K562 (cell line): ENCODE measurements around the gene CRLF1. TPM values are rescaled to one million over a fixed set of nuclear protein-coding genes. Genes with fewer than 3 reads are reported as not detected.

Experiments
- ARID1B ChIP-seq: fragments of 450-650 bp; IDR thresholded peaks from 2 replicates; pipeline ENCODE4 v1.6.1; 2016; ENCODE audit warnings: antibody characterized with exemption, mild to moderate bottlenecking, inconsistent platforms
- CBX2 ChIP-seq: fragments of 200-600 bp; sonication (generic); IDR thresholded peaks from one replicate; pipeline ENCODE4 v1.6.1; 2012; ENCODE audit warnings: mild to moderate bottlenecking, low read length, inconsistent platforms; ENCODE audit not compliant: insufficient read depth, poor library complexity, severe bottlenecking
- ETV1 ChIP-seq: fragments of 450-650 bp; conservative IDR thresholded peaks from 2 replicates; pipeline ENCODE4 v1.6.1; 2016; ENCODE audit warnings: missing genetic modification characterization, control low read depth, low read depth, missing compliant biosample characterization
- FOXJ3 ChIP-seq: sonication (generic); formaldehyde crosslinking; IDR thresholded peaks from 2 replicates; pipeline ENCODE4 v1.4.0; 2020; ENCODE audit warnings: mild to moderate bottlenecking, missing genetic modification reagents
- KDM4B ChIP-seq, 2 experiments: fragments of 450-650 bp in 1 of 2; sonication (generic) in 1 of 2; IDR thresholded peaks; 2 replicates each; pipeline ENCODE4 v1.6.1; 2016 to 2017; ENCODE audit warnings: borderline replicate concordance in 2 of 2, antibody characterized with exemption in 1 of 2, low read depth in 1 of 2, mild to moderate bottlenecking in 1 of 2
- KLF16 ChIP-seq: IDR thresholded peaks from 2 replicates; pipeline ENCODE4 v1.6.1; 2016; ENCODE audit warnings: antibody characterized with exemption
- NFE2L1 ChIP-seq: fragments of 450-650 bp; IDR thresholded peaks from 2 replicates; pipeline ENCODE4 v1.6.1; 2016; ENCODE audit warnings: missing genetic modification characterization, low read depth, mild to moderate bottlenecking, missing compliant biosample characterization, moderate library complexity, borderline replicate concordance
- POLR3A ChIP-seq: IDR thresholded peaks from 2 replicates; pipeline ENCODE4 v1.6.1; 2011; ENCODE audit warnings: borderline replicate concordance, mild to moderate bottlenecking, moderate library complexity; ENCODE audit not compliant: insufficient read length, insufficient read depth; ENCODE audit errors: extremely low read depth
- PTBP1 ChIP-seq: fragments of 200-400 bp; formaldehyde crosslinking; IDR thresholded peaks from 2 replicates; pipeline ENCODE4 v1.6.1; 2017; ENCODE audit warnings: low read depth, low read length
- PTRF ChIP-seq: fragments of 450-650 bp; IDR thresholded peaks from 2 replicates; pipeline ENCODE4 v1.6.1; 2016; ENCODE audit warnings: mild to moderate bottlenecking, missing genetic modification characterization, missing compliant biosample characterization
- RBBP5 ChIP-seq: fragments of 200-600 bp; sonication (generic); IDR thresholded peaks from 2 replicates; pipeline ENCODE4 v1.6.1; 2012; ENCODE audit warnings: borderline replicate concordance, mild to moderate bottlenecking, low read length, control low read depth, inconsistent platforms; ENCODE audit not compliant: insufficient read depth, poor library complexity, severe bottlenecking
- RUNX1 ChIP-seq: sonication (generic); IDR thresholded peaks from 2 replicates; pipeline ENCODE4 v1.6.1; 2016; ENCODE audit warnings: antibody characterized with exemption, low read depth
- SIX5 ChIP-seq, 2 experiments: IDR thresholded peaks; 2 replicates each; pipeline ENCODE4 v1.6.1; 2011; ENCODE audit warnings: low read length in 2 of 2, borderline replicate concordance in 1 of 2, low read depth in 1 of 2, mild to moderate bottlenecking in 1 of 2, moderate library complexity in 1 of 2; ENCODE audit not compliant: insufficient read depth in 1 of 2
- TBP ChIP-seq: optimal IDR thresholded peaks from 2 replicates; pipeline ENCODE3; 2011; ENCODE audit warnings: low read depth, low read length, improper control_type of control experiment
- TOE1 ChIP-seq, 2 experiments: fragments of 450-650 bp in 1 of 2; sonication (generic) in 1 of 2; formaldehyde crosslinking in 1 of 2; IDR thresholded peaks; 2 replicates each; pipeline versions ENCODE4 v1.7.1 to v1.8.0; 2016 to 2022; ENCODE audit warnings: borderline replicate concordance in 2 of 2, mild to moderate bottlenecking in 2 of 2, antibody characterized with exemption in 1 of 2, inconsistent platforms in 1 of 2, low read depth in 1 of 2, missing genetic modification reagents in 1 of 2, moderate library complexity in 1 of 2
- YY1 ChIP-seq, 3 experiments: IDR thresholded peaks; 2 replicates each; pipeline ENCODE4 v1.6.1; 2011; ENCODE audit warnings: low read length in 2 of 3, mild to moderate bottlenecking in 2 of 3, moderate library complexity in 2 of 3, borderline replicate concordance in 1 of 3, control low read depth in 1 of 3, low read depth in 1 of 3; ENCODE audit not compliant: insufficient read depth in 3 of 3, insufficient replicate concordance in 2 of 3, control insufficient read depth in 1 of 3, insufficient read length in 1 of 3; ENCODE audit errors: extremely low read depth in 1 of 3
- ZNF263 ChIP-seq: sonication (generic); formaldehyde crosslinking; IDR thresholded peaks from 2 replicates; pipeline ENCODE4 v1.8.0; 2022; ENCODE audit warnings: mild to moderate bottlenecking, missing genetic modification reagents, borderline replicate concordance
- ZNF3 ChIP-seq: fragments of 250-450 bp; sonication (Bioruptor Pico); IDR thresholded peaks from 2 replicates; pipeline ENCODE4 v1.5.0; 2021; ENCODE audit warnings: mild to moderate bottlenecking, moderate library complexity
- ZNF444 ChIP-seq: fragments of 250-450 bp; sonication (Bioruptor Pico); IDR thresholded peaks from 2 replicates; pipeline ENCODE4 v1.4.0; 2020; ENCODE audit warnings: mild to moderate bottlenecking, moderate library complexity
- polyA plus RNA-seq, 8 experiments: library from polyadenylated mRNA; depleted of rRNA in 4 of 8; stranded (reverse) in 5 of 8; unstranded in 3 of 8; fragments of >200 nt; fragmentation: Nextera tagmentation in 2 of 8; fragmentation: Illumina TruSeq in 1 of 8; extraction: Ambion mirVana in 2 of 8; extraction: Trizol in 1 of 8; gene quantifications; 2 replicates each; pipeline versions ENCODE4 v1.2.1 to v1.2.3, GENCODE V29; 2011 to 2014; ENCODE audit warnings: inconsistent platforms in 1 of 8, missing spikeins in 1 of 8
- total RNA-seq, 7 experiments: library from RNA; depleted of rRNA in 6 of 7; stranded (reverse); fragments of >200 nt in 6 of 7; fragmentation: Illumina TruSeq in 2 of 7; extraction: Trizol in 2 of 7; gene quantifications; 2 replicates each; pipeline versions ENCODE4 v1.2.1 to v1.2.3, GENCODE V29; 2011 to 2021; ENCODE audit warnings: low replicate concordance in 1 of 7
- TF ChIP-seq, protein P1 (sequence below): fragments of 250-450 bp; sonication (Bioruptor Pico); IDR thresholded peaks from 2 replicates; pipeline ENCODE4 v1.8.0; 2022; ENCODE audit warnings: moderate library complexity, mild to moderate bottlenecking, inconsistent platforms
- TF ChIP-seq, protein P2 (sequence below), 2 experiments: IDR thresholded peaks in 1 of 2; conservative IDR thresholded peaks in 1 of 2; 2 replicates each; pipeline ENCODE4 v1.6.1; 2016; ENCODE audit warnings: low read depth in 2 of 2, mild to moderate bottlenecking in 1 of 2, missing compliant biosample characterization in 1 of 2, missing genetic modification characterization in 1 of 2, moderate library complexity in 1 of 2

The CRLF1 gene
- total and polyA plus RNA-seq, 9 of the 15 experiments (the other 6 are each of a cell fraction or from before 2014, with no cell fraction given), result 0.85 to 3.6 (median 1.7) TPM

DNA sequence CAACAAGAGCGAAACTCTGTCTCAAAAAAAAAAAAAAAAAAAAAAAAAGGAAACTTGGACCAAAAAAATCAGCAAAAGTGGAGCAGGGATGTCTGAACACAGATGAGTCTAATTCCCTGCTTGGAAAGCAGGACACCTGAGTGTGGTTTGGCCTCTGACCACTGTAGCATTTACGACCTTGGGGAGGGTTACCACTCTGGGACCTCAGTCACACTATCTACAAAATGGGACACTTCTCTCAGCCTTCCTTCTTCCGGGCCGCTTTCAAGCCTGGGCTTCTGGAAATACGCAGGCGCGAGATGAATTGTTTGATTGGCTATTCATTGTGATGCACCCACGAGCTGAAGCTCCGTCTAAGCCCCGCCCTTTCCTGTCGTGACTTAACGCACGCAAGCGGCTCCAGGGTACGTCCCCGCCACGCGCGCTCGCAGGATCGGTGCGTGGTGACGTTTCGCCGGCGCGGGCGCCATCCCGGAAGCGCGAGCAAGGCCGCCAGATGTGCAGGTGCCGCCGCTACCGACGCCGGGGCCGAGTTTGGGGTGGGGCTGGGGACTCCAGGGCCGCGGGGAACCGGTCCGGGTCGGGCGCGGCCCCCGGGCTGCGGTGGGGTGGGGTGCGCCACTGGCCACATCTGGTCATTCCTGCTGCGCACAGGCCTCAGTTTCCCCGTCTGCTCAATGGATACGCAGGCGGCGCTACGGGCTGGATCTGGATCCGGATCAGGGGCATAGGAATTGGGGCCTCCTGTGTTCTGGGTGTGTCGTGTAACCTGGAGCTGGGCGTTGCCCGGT, 49.0 kb downstream of the CRLF1 start, which contains the start of gene KXD1 (continued):
- TF ChIP-seq CBX2, result no peak
- TF ChIP-seq PTBP1, result peak; percentile 96
- peak; percentile 61 for TF ChIP-seq TBP
- TF ChIP-seq ZNF444 (CRISPR knock-in tag), result no peak
- no peak for TF ChIP-seq SIX5 (IDR thresholded peaks at IDR 0.05; ENCODE audit: borderline replicate concordance in 1 of 2, insufficient read depth in 1 of 2, low read depth in 1 of 2, low read length in 2 of 2)
- peak; percentile 87 for TF ChIP-seq RBBP5
- TF ChIP-seq, protein P1, sequence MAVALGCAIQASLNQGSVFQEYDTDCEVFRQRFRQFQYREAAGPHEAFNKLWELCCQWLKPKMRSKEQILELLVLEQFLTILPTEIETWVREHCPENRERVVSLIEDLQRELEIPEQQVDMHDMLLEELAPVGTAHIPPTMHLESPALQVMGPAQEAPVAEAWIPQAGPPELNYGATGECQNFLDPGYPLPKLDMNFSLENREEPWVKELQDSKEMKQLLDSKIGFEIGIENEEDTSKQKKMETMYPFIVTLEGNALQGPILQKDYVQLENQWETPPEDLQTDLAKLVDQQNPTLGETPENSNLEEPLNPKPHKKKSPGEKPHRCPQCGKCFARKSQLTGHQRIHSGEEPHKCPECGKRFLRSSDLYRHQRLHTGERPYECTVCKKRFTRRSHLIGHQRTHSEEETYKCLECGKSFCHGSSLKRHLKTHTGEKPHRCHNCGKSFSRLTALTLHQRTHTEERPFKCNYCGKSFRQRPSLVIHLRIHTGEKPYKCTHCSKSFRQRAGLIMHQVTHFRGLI (CRISPR knock-in tag), result no peak
- TF ChIP-seq ZNF3, result no peak
- TF ChIP-seq ZNF263 (CRISPR knock-in tag), result peak; percentile 42; the same call in 1 of the 2 replicates
- TF ChIP-seq KLF16, result no peak
- peak; percentile 98 for TF ChIP-seq ETV1 (tag)
- TF ChIP-seq FOXJ3, result no peak
- TF ChIP-seq RUNX1, result no peak
- TF ChIP-seq NFE2L1, result no peak
- TF ChIP-seq PTRF (tag), result no peak
- peak in 2 of 3 experiments; percentile 57 to 67 for TF ChIP-seq YY1 (IDR thresholded peaks at IDR 0.05; ENCODE audit: borderline replicate concordance in 1 of 3, control insufficient read depth in 1 of 3, extremely low read depth in 1 of 3, insufficient read depth in 3 of 3, insufficient read length in 1 of 3, insufficient replicate concordance in 2 of 3, low read depth in 1 of 3, low read length in 2 of 3)
- TF ChIP-seq, protein P2, sequence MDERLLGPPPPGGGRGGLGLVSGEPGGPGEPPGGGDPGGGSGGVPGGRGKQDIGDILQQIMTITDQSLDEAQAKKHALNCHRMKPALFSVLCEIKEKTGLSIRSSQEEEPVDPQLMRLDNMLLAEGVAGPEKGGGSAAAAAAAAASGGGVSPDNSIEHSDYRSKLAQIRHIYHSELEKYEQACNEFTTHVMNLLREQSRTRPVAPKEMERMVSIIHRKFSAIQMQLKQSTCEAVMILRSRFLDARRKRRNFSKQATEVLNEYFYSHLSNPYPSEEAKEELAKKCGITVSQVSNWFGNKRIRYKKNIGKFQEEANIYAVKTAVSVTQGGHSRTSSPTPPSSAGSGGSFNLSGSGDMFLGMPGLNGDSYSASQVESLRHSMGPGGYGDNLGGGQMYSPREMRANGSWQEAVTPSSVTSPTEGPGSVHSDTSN (CRISPR knock-in tag; IDR thresholded peaks at IDR 0.05; ENCODE audit: low read depth), result no peak
- TF ChIP-seq, protein P2 (tag; conservative IDR thresholded peaks at IDR 0.05; ENCODE audit: low read depth), result no peak
- TF ChIP-seq ARID1B, result peak; percentile 26; the same call in 1 of the 2 replicates
- peak; percentile 49; the same call in 1 of the 2 replicates for TF ChIP-seq TOE1 (IDR thresholded peaks at IDR 0.05; ENCODE audit: borderline replicate concordance)
- no peak for TF ChIP-seq TOE1 (CRISPR knock-in tag; IDR thresholded peaks at IDR 0.05; ENCODE audit: borderline replicate concordance, low read depth)
- TF ChIP-seq POLR3A, result no peak
- no peak for TF ChIP-seq KDM4B (IDR thresholded peaks at IDR 0.05; ENCODE audit: borderline replicate concordance in 2 of 2, low read depth in 1 of 2)
